WTC11 (cell line): ENCODE measurements around the gene ADORA1. TPM values are rescaled to one million over a fixed set of nuclear protein-coding genes. Genes with fewer than 3 reads are reported as not detected.

Experiments
- ATAC-seq: fragments of 200-7000 bp; cut with Tn5 transposase; 2 replicates; pipeline ENCODE4 v1.10.0; 2021; ENCODE audit warnings: mild to moderate bottlenecking, moderate library complexity
- CTCF ChIA-PET: fragments of 300-600 bp; sonication (Branson Sonifier 250); formaldehyde crosslinking; loops from one replicate; lab custom pipeline; 2021; ENCODE audit warnings: antibody characterized with exemption; lab: Charles Lee
- POLR2A ChIA-PET: fragments of 350-600 bp; sonication (Branson Sonifier 250); formaldehyde crosslinking; loops from one replicate; lab custom pipeline; 2021; ENCODE audit warnings: antibody characterized with exemption; lab: Charles Lee
- DNase-seq: peaks from one replicate; pipeline ENCODE4 v3.0.0; 2021; ENCODE audit warnings: low spot score
- H3K27ac Mint-ChIP-seq: 2 replicates; pipeline ENCODE4 v1.8.0; 2021; ENCODE audit warnings: mixed read lengths
- H3K27me3 Mint-ChIP-seq: 2 replicates; pipeline ENCODE4 v1.8.0; 2021; ENCODE audit warnings: low read depth, mild to moderate bottlenecking, moderate library complexity, mixed read lengths
- H3K36me3 Mint-ChIP-seq: 2 replicates; pipeline ENCODE4 v1.8.0; 2021; ENCODE audit warnings: mixed read lengths
- H3K4me1 Mint-ChIP-seq: 2 replicates; pipeline ENCODE4 v1.8.0; 2022; ENCODE audit warnings: mixed read lengths
- H3K4me3 Mint-ChIP-seq: 2 replicates; pipeline ENCODE4 v1.8.0; 2021; ENCODE audit warnings: mild to moderate bottlenecking, moderate library complexity, mixed read lengths
- H3K9me3 Mint-ChIP-seq: 2 replicates; pipeline ENCODE4 v1.8.0; 2021; ENCODE audit warnings: mixed read lengths
- AR ChIP-seq: fragments of 250-450 bp; sonication (Bioruptor Pico); IDR thresholded peaks from 2 replicates; pipeline ENCODE4 v1.9.0; 2021; ENCODE audit warnings: mild to moderate bottlenecking
- GTF2I ChIP-seq: fragments of 250-450 bp; sonication (Bioruptor Pico); conservative IDR thresholded peaks from 2 replicates; pipeline ENCODE4 v1.4.0; 2021; ENCODE audit warnings: mild to moderate bottlenecking
- HMGXB4 ChIP-seq: sonication (generic); formaldehyde crosslinking; IDR thresholded peaks from 2 replicates; pipeline ENCODE4 v1.8.1; 2023; ENCODE audit warnings: mild to moderate bottlenecking, moderate library complexity, missing genetic modification reagents
- JUN ChIP-seq: sonication (generic); formaldehyde crosslinking; IDR thresholded peaks from 2 replicates; pipeline ENCODE4 v1.8.0; 2023; ENCODE audit warnings: mild to moderate bottlenecking, missing genetic modification reagents
- NFATC4 ChIP-seq: fragments of 250-450 bp; sonication (Bioruptor Pico); IDR thresholded peaks from 2 replicates; pipeline ENCODE4 v1.9.0; 2021; ENCODE audit warnings: mild to moderate bottlenecking
- NFYB ChIP-seq: sonication (generic); formaldehyde crosslinking; conservative IDR thresholded peaks from 2 replicates; pipeline ENCODE4 v1.8.0; 2022; ENCODE audit warnings: low read depth, missing genetic modification reagents
- SOX15 ChIP-seq: fragments of 250-450 bp; sonication (Bioruptor Pico); IDR thresholded peaks from 2 replicates; pipeline ENCODE4 v1.9.0; 2021; ENCODE audit warnings: mild to moderate bottlenecking
- STAT6 ChIP-seq: sonication (generic); formaldehyde crosslinking; conservative IDR thresholded peaks from 2 replicates; pipeline ENCODE4 v1.8.1; 2023; ENCODE audit warnings: mild to moderate bottlenecking, low read depth, missing genetic modification reagents, moderate library complexity
- TEAD1 ChIP-seq: sonication (generic); formaldehyde crosslinking; IDR thresholded peaks from 2 replicates; pipeline ENCODE4 v1.8.0; 2022; ENCODE audit warnings: mild to moderate bottlenecking, missing genetic modification reagents
- USF1 ChIP-seq: sonication (generic); formaldehyde crosslinking; IDR thresholded peaks from 2 replicates; pipeline ENCODE4 v1.8.0; 2022; ENCODE audit warnings: mild to moderate bottlenecking, missing genetic modification reagents
- ZBTB21 ChIP-seq: sonication (generic); formaldehyde crosslinking; IDR thresholded peaks from 2 replicates; pipeline ENCODE4 v1.8.1; 2023; ENCODE audit warnings: mild to moderate bottlenecking, missing genetic modification reagents, borderline replicate concordance
- ZNF671 ChIP-seq: fragments of 250-450 bp; sonication (Bioruptor Pico); IDR thresholded peaks from 2 replicates; pipeline ENCODE4 v1.8.0; 2021; ENCODE audit warnings: mild to moderate bottlenecking
- total RNA-seq: library from RNA; stranded (reverse); gene quantifications from 3 replicates; pipeline ENCODE4 v1.2.3, GENCODE V29; 2021

ADORA1 gene
- total RNA-seq, 1 experiment from 2014 or later = 1.8 TPM

- POLR2A ChIA-PET = no interaction called here
- H3K36me3 Mint-ChIP-seq = no peaks in the 10 kb centered on the region
- peaks cover 30% of the 10 kb centered on the region for H3K27me3 Mint-ChIP-seq
- ATAC-seq (no peak), DNase-seq (no peak)
- H3K27ac Mint-ChIP-seq = no peak overlapping the region
- no peak for TF ChIP-seq AR
- TF ChIP-seq, all 79 proteins: peak for 0
- no peaks in the 10 kb centered on the region for H3K9me3 Mint-ChIP-seq
- peaks cover 27% of the 10 kb centered on the region for H3K4me1 Mint-ChIP-seq
- H3K4me3 Mint-ChIP-seq = no peak overlapping the region
- CTCF ChIA-PET = interaction anchor here (0.6 to 11.1 kb wide), 8 partner anchors 8 to 136 kb away, joined by 3 to 184 read pairs (median 14); no protein-coding TSS in a partner anchor
These were observed 4.1 kb downstream of the ADORA1 start for GRCh38 chr1:203131548-203132200.

GRCh38 chr1:203133970-203134725 is 6.6 kb downstream of the ADORA1 start:
- H3K4me1 Mint-ChIP-seq = peaks cover 11% of the 10 kb centered on the region
- H3K9me3 Mint-ChIP-seq = no peaks in the 10 kb centered on the region
- H3K27me3 Mint-ChIP-seq = peaks cover 7% of the 10 kb centered on the region
- H3K27ac Mint-ChIP-seq = no peak overlapping the region
- H3K4me3 Mint-ChIP-seq = no peak overlapping the region
- CTCF ChIA-PET = interaction anchor here (0.7 to 11.1 kb wide), 14 partner anchors 8 to 135 kb away, joined by 3 to 184 read pairs (median 8); no protein-coding TSS in a partner anchor
- no peaks in the 10 kb centered on the region for H3K36me3 Mint-ChIP-seq
- TF ChIP-seq GTF2I (CRISPR knock-in tag) = no peak
- DNase-seq (no peak), ATAC-seq (peak; percentile 40)
- POLR2A ChIA-PET = interaction anchor here (0.9 kb wide), 1 partner anchor 15 kb away, joined by 3 read pairs; no protein-coding TSS in a partner anchor

GRCh38 chr1:203135636-203136305 is 8.2 kb downstream of the ADORA1 start:
- CTCF ChIA-PET = interaction anchor here (0.6 to 1.7 kb wide), 10 partner anchors 7 to 177 kb away, joined by 3 to 6 read pairs (median 4); partner anchors contain the start of gene ADORA1

More at GRCh38 chr1:203135636-203136305, 8.2 kb downstream of the ADORA1 start:
- no peak for ATAC-seq
- no peaks in the 10 kb centered on the region for H3K27me3 Mint-ChIP-seq
- no peak for DNase-seq
- H3K27ac Mint-ChIP-seq = no peak overlapping the region
- H3K36me3 Mint-ChIP-seq = no peaks in the 10 kb centered on the region
- no peak overlapping the region for H3K4me3 Mint-ChIP-seq
- POLR2A ChIA-PET = interaction anchor here (1.1 kb wide), 1 partner anchor 9 kb away, joined by 3 read pairs; the partner anchor contains the start of gene ADORA1
- H3K4me1 Mint-ChIP-seq = peaks cover 10% of the 10 kb centered on the region
- no peaks in the 10 kb centered on the region for H3K9me3 Mint-ChIP-seq
- TF ChIP-seq NFYB (CRISPR knock-in tag) = no peak
- TF ChIP-seq JUN (CRISPR knock-in tag) = no peak
- no peak for TF ChIP-seq AR
- TF ChIP-seq USF1 (CRISPR knock-in tag) = no peak
- no peak for TF ChIP-seq ZNF671 (CRISPR knock-in tag)
- TF ChIP-seq TEAD1 (CRISPR knock-in tag) = no peak
- TF ChIP-seq SOX15 = no peak
- TF ChIP-seq STAT6 (CRISPR knock-in tag) = no peak
- TF ChIP-seq HMGXB4 (CRISPR knock-in tag) = no peak
- TF ChIP-seq ZBTB21 (CRISPR knock-in tag) = no peak
- TF ChIP-seq NFATC4 (CRISPR knock-in tag) = no peak
